Tibial nerve (tissue), 4 donors: ENCODE results near the gene JARID2.

Experiments
- EP300 ChIP-seq, 2 donors: sonication (generic); formaldehyde crosslinking; IDR thresholded peaks; one replicate each; pipeline ENCODE4 v1.6.1; 2017; ENCODE audit warnings: antibody characterized with exemption in 2 of 2, mild to moderate bottlenecking in 1 of 2
- POLR2A ChIP-seq, 2 donors: fragments of 450-650 bp; IDR thresholded peaks; one replicate each; pipeline ENCODE4 v1.6.1; 2017; ENCODE audit warnings: antibody characterized with exemption in 2 of 2, mild to moderate bottlenecking in 2 of 2, moderate library complexity in 2 of 2
- TF ChIP-seq, protein P1 (sequence below), 5 experiments: fragments of 200-600 bp in 3 of 5; fragments of 450-650 bp in 2 of 5; sonication (generic) in 3 of 5; IDR thresholded peaks; one replicate each; pipeline ENCODE4 v1.5.1; 2016 to 2019; ENCODE audit warnings: antibody characterized with exemption in 5 of 5, mild to moderate bottlenecking in 3 of 5, moderate library complexity in 2 of 5

DNA sequence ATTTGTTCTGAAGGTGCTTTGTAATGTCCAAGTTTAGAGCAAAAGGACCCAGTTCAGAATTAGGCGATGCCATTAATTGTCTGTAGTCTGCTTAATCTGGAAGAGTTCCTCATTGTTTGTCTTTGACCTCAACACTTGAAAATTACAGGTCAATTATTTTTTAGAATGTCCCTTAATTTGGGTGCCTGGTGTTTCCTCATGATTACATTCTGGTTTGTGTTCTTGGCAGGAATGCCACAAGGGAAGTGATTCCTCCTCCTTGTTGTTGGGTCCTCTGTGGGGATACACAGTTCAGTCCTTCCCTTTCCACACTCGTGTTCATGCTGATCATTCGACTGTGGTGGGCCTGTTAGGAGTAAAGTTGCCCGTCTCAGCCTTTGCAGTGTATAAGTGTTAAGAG, 207.3 kb downstream of the JARID2 start:
- no peak for TF ChIP-seq POLR2A (IDR thresholded peaks at IDR 0.05)
- TF ChIP-seq, protein P1, sequence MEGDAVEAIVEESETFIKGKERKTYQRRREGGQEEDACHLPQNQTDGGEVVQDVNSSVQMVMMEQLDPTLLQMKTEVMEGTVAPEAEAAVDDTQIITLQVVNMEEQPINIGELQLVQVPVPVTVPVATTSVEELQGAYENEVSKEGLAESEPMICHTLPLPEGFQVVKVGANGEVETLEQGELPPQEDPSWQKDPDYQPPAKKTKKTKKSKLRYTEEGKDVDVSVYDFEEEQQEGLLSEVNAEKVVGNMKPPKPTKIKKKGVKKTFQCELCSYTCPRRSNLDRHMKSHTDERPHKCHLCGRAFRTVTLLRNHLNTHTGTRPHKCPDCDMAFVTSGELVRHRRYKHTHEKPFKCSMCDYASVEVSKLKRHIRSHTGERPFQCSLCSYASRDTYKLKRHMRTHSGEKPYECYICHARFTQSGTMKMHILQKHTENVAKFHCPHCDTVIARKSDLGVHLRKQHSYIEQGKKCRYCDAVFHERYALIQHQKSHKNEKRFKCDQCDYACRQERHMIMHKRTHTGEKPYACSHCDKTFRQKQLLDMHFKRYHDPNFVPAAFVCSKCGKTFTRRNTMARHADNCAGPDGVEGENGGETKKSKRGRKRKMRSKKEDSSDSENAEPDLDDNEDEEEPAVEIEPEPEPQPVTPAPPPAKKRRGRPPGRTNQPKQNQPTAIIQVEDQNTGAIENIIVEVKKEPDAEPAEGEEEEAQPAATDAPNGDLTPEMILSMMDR (IDR thresholded peaks at IDR 0.05): no peak
- TF ChIP-seq EP300 (IDR thresholded peaks at IDR 0.05): no peak
